RPMI8226 (cell line): ENCODE data around the gene LNX1.

Source experiments
- DNase-seq: peaks from one replicate; pipeline ENCODE4 v3.0.0-alpha.2; 2015

Gene LNX1

DNA sequence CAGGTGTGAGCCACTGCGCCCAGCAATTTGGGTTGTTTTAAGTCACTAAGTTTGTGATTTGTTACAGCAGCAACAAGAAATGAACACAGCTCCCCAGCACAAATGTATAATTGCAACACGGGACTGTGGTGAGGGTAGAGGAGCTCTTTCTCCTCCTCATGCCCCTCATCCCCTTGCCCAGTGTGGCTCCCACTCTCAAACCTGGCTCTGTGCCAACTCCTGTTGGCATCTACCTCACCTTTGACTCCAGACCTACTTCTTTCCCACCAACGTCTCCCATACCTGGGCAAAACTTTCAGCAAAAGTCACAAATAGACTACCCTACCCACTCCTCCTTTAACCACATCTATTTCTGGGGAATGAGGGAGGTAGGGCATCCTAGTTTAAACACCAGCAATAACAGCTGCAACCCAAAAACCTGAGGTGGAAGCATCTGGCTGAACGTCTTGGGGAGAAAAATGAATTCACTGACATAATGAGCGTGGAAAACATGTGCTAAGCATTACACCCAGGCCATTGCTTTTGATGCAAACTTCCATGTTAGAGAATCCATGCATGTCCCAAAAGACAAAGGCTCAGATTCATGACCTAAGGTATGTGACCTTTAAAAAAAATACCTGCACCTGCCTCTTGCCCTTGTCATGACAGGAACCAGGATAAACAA lies 19.2 kb downstream of the LNX1 start:
- no peak for DNase-seq

DNA sequence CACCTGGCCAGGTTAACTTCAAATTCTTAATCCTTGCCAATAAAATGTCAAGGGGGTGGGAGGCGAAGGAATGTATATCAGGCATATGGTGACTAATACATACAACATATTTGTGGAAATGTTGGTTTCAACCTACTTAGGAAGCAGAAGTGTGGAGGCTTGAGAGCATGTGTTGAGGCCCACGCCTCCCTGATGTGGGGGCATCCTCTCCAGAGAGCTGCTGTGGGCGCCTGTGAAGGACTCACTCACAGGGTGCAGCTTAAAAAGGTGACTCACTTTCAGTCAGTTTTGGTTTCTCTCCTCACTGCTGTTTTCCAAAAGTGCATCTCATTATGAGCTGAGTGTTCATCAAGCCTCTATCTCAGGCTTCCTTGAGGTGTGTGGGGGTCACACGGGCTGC lies 27.5 kb downstream of the LNX1 start:
- DNase-seq, result no peak

DNA sequence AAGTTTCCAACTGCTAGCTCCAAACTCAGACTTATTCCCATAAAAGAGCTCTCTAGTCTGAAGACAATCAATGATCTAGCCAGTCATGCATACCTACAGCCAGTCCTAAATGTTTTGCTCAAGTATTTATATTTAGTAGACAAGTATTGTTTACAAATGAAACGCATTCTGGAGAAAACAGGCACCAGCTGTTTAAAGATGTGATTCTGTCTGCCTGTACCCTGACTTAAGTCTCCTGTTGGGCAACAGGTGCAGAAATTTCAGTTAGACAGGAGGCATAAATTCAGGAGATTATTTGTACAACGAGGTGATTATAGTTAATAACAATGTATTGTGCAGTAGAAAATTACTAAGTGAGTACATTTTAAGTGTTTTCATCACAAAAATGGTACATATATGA lies 28.9 kb downstream of the LNX1 start:
- DNase-seq, result no peak

DNA sequence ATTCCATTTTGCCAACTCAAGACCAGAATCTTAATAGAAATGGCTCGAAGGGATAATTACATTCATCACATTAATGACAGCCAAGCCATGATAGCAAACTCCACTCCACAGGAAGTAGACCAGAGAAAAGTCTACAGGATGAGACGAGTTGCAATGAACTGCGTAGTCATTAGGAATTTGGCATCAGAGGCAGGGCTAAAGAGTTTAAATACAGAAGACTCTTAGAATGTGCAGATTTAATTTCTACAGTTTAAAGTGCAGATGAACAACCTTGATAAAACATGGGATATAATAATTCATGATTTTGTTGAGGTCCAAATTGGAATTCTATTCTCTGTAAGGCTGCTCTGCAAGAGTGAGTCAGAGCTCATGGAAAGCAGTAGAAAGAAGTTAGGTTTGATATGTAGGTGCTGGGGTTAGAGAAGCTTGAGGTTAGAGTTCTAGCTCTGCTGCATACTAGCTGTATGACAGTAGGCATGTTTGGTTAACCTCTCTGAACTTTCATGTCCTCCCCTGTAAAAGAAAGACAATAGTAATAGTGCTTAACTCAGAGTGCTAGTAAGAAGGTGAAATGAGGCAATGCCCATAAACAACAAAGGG lies 32.2 kb downstream of the LNX1 start:
- DNase-seq, result no peak

DNA sequence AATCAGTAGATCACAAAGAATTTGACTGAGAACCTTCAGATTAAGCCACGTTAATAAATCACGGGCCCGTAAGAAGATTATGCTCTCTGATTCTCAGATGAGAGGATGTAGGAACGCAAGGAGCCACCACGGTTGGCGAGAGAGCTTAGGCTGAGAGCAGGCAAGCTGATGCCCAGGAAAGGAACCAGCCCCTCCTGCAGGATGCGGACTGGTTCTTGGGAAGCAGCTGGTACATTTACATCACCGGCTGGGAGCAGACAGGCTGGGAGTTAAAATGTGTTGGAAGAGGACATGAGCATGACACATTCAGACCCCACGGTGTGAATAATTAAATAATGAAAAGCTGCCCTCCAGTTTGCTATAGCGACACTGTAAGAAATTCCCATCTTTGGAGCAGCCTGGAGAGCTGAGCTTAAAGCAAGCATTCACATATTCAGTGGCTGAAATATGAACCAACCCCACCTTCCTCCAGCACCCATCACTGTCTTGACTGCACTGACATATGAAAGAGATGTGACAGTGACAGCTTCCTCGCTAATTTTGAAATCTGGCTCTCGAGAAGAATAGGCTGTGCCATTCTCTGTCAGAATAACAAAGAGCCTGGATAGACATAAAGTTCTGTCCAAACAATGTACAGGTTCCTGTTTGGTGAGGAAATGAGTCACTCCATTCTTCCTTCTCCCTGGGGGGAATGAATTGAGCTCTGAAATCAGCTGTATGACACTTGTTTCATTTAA lies 33.1 kb downstream of the LNX1 start:
- no peak for DNase-seq

DNA sequence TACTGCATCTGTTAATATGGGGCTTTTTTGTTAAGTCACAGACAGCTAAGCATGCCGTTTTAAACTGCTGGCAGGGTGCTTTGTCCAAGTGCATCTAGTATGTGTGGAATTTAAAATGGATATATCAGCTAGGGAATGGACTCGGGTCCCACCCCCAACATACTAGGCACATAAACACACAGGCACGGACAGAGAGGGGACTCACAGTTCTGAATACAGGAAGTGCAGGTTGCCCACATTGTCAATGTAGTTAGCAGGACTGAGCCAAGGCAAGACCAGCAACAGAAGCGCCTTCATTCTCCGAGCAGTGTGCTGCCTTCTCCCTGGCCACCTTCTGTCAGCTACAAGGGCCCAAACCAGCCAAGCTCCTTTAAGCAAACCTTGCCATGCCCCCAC lies 33.6 kb downstream of the LNX1 start:
- no peak for DNase-seq

DNA sequence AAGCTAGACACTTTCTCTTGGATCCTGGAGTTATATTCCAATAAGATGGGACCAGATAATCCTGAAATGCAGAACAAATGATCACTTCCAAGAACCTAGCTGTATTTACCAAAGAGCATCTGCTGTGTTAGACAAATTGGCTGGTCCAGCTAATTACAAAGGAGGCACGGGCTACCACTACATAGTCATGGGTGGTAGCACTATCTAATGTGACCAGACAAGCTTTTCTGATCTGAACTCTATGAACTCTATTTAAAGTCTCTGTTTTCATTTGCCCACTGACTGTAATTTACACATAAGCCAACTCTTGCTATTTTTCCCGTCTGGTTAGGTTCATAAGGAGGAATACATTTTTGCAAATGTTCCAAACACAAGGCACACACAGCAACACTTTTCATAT lies 34.6 kb downstream of the LNX1 start:
- DNase-seq, result no peak

DNA sequence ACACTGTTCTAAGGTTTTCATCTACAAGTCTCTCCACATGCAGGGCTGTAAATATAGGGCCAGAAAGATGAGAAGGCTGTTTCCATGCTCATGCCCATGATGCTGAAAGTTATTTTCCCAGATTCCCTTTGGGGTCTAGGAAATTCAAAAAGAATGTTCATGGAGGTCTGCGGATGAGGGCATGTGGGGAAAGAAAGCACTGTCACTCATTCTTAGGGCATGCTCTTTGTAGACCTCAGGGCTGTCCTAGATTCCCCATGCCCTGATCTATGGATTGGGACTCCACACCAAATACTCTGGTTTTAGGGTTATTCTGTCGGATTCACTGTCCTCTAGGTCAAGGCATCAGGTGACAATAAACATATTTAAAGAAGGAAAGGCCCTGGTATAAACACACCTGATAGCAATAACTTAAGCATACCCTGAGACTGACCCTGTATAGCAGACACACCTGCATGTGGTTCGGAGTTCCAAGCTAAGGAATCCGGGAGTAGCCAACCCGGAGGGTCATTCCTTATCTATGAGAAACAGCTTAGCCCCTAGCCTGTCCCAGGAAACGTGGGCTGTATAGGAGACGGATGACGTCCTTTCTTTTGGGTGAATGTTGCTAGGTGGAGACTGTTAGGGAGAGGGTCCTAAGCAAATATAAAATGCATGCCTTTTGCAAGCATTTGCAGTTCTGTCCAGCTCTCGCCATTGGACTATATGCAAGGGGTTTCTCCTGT lies 37.6 kb downstream of the LNX1 start:
- no peak for DNase-seq

DNA sequence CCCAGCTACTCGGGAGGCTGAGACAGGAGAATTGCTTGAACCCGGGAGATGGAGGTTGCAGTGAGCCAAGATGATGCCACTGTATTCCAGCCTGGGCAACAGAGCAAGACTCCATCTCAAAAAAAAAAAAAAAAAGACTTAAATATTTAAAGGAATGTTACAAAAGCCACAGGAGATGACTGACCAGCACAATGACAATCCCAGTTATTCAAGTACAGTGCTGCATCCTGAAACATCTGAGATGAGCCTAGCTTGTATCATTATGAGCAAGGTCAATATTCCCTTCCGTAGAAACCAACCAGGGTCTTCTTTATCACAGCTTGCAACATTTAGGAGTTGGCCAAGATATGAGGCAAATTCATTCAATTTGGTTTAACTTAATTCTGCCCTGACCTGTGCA lies 38.6 kb downstream of the LNX1 start:
- DNase-seq, result no peak

DNA sequence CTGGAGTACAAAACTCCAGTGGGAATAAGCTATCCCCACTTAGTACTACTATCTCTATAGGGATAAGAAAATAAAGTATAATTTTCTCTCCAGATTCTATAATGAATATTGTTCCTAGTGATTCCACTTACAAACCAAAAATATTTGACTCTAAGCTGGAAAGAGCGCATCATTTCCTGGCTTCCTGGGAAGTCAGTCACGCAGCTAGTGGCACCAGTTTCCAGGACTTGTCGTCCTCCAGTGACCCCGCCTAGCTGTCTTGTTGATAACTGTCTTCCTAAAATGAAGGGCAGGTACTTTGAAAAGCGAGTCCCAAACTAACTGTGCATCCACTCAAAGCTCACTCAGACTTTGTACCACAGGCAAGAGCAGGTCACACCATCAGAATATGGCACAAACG lies 39.3 kb downstream of the LNX1 start:
- no peak for DNase-seq

DNA sequence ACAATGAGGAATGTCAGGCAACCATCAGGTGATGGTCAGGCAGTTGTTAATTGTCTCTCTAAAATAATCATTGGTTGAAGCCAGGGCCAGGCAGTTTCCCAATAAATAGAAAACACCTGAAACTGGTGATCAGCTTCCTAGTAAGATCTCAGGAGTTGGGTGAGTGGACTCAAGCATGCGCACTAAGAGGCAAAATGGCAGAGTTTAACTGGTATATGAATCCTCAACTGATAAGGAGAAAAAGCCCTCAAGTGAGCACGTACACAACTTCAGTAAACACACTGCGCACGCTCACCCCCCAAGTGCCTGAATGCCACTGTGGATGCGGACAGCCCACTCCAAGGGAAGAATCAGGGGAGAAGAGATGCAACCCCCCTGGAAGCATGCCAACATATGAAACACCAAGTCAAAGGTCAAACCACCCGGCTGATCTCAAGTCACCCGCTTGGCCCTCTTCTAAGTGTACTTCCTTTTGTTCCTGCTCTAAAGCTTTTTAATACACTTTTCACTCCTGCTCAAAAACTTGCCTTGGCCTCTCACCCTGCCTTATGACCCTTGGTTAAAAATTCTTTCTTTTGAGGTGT lies 39.9 kb downstream of the LNX1 start:
- no peak for DNase-seq

DNA sequence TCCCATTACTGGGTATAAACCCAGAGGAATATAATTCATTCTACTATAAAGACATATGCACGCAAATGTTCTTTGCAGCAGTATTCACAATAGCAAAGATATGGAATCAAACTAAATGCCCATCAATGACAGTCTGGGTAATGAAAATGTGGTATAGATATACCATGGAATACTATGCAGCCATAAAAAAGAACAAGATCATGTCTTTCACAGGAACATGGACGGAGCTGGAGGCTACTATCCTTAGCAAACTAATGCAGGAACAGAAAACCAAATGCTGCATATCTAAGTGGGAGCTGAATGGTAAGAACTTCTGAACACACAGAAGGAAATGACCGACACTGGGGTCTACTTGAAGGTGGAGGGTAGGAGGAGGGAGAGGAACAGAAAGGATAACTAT lies 42.6 kb downstream of the LNX1 start:
- no peak for DNase-seq

DNA sequence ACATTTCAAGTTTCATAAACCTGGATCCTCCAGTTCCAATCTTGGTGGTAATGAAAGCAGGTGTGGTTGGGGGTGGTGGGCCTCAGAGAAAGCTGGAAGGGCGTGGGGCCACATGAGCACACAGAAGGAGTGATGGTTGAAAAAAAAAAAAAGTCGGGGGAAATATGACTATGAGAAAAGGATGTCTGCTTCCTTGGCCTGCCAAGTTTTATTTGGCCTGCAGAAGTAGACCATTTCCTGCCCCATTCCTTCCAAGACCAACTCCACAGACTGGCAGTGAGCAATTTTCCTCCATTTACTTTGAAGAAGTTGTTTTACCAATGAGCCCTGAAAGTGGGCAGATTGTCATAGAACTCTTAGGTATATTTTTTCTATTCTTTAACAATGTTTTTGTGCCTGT lies 43.3 kb downstream of the LNX1 start:
- DNase-seq, result no peak

DNA sequence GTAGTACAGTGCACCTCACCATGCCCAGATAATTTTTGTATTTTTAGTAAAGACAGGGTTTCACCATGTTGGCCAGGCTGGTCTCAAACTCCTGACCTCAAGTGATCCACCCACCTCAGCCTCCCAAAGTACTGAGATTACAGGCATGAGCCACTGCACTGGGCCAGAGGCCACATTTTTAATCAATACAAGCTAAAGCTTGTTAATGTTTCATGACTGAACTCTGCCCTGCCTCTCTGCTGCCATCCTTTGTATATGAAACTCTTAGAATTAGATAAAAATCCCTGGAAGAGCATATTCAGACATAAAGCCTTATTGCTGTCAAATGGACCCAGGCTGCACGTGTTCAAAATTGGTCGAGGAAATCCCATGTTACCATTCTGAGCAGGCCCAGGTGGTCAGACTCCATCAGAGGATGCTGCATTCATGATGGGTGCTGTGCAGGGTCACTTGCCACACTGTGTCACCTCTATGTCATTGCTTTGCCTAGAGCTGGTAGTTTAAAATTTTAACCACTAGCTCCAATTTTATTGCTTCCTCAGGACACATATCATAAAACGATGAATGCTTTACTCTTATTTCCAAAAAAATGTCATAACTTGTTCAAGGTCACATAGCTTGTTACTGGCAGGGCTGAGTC lies 45.2 kb downstream of the LNX1 start:
- DNase-seq, result no peak

DNA sequence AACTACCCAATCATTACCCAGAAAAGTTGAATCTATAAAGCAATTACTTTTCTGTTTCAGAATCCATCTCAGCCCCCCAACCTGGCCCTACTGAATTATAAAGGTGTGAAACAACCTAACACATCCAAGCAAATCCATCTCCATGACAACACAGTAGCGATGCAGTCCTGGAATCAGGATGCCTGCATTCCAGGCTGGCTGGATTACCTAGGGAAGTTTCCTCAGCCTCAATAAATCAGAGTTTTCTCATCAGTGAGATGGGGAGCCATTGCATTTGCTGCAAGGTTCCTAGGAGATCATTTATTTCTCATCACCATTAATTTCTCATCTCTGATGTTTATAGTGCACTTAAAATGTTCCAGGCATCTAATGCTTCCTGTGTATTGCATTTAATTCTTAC lies 46.0 kb downstream of the LNX1 start:
- no peak for DNase-seq

DNA sequence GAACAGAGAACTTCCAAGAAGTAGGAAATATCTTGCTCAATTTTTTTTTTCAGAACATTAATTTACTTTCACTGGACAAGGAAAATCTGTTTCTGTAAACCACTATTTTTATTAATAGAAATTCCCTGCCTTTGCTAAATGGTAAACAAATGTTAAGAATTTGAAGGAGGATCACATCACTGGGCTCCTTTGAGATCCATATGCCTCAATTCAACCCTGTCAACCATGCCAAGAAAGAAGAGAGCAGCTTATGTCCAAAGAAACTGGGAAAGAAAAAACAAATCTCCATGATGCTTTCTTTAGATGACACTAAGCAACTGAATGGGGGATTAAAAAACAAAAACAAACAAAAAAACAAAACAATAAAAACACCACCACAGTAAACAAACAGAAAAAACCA lies 47.7 kb downstream of the LNX1 start:
- DNase-seq, result no peak

DNA sequence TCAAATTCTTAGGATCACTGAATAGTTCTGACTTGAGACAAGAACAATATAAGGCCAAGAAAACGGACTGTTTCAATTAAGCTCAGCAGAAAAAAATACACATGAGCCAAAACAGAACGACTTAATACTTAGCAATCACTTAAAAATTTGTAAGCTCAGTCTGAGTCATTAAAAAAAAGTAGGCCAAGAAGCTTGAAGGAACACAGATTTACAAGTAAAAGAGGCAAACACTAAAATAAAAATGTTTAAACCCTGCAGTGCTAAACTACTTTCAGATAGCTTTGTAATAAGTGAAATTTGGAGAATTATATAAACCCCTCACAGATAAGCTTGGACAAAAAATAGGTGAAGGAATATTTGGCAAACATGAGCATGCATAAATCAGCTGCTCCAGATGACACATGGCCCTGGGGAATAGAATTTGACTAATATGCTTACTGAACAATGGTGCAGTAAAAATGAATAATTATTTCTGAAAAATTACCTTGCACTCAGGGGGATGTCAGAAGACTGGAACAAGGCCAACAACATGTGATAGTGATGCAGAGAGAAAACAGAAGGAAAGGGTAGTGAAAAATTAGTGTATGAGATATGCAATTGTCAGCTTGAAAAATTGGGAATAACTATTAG lies 49.6 kb downstream of the LNX1 start:
- no peak for DNase-seq

DNA sequence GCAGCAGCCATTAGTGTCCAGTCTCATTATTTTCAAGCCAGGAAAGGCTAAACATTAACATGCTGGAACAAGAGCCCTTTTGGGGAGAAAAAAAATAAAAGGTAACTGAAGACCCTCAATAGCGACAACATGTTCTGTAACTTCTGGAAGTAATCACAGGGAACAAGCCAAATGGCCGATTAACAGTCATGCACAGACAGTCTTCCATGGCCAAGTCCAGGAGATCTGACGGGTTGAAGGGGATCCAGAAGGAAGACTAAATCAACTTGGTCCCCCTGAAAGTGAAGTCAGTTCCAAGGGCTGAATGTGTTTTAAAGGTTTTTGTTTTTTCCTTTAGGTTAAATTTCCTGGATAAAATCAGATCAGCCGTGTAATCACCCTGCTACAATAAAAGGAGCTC lies 52.5 kb downstream of the LNX1 start:
- DNase-seq, result no peak

DNA sequence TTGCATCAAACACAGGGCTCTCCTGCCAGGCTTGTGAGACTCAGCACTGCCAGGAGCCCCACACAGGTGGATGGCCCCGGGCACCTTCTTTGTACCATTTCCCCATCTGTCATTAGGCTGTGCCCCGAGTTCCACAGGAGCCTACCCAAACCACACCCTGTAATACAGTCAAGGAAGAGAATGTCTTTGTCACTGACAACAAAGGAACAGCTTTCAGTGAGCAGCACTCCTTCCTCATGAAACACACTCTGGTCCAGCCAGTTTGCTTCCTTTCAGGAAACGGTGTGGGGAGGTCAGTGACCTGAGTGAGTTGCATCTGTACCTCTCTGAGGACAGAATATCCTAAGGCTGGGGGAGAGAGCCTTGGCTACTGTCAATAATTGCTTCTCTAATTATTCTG lies 53.7 kb downstream of the LNX1 start:
- DNase-seq, result no peak

DNA sequence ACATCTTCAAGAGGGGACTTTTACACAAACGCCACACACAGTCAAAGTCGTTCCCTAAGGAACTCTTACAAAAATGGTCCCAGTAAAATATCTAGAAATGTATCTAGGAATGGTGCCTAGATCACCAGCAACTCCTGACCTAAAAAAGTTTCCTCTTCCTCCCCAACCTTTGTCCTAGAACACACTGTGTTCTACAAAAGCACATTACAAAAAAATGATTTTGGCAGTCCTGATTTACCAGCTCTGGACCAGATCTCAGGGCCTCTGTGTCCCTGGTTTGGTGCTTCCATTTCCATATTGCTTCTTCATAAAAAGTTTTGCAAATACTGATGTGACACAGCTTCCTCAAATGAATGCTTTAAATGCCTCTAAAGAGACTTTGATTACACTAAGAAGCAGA lies 55.0 kb downstream of the LNX1 start:
- no peak for DNase-seq

DNA sequence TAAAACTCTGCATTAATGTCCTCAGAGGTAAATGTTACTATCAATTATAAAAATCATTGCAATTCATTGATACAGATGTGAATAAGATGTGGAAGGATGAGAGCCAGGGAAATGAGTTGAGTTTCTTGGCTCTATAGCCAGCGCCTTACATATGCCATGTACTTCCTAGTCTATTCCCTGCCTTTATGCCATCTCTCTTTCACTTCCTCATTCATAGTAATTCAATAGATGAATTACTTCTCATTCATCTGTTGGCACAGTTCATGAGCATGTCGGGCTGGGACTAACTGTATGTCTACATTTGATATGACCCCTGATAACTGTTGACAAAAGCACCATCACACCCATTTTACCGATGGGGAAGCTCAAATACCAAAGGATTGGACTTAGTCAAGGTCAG lies 55.7 kb downstream of the LNX1 start:
- no peak for DNase-seq

DNA sequence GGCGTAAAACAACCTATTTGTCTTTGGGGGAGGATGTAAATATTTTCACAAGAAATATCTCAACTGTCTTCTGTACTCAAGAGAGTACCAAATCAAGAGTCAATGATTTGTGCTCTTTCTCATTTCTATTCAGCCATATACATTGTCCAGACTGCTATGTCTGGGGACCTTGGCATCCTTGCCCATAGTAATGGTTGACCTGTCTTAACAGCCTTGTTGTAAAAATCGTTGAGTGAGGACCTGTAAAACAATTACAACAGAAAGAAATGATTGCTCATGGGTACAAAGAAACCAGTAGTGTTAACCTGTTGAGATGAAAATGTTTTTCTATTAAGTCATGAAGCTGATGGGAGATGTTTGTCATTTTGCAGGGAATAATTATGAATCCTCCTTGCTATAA lies 56.6 kb downstream of the LNX1 start:
- no peak for DNase-seq

DNA sequence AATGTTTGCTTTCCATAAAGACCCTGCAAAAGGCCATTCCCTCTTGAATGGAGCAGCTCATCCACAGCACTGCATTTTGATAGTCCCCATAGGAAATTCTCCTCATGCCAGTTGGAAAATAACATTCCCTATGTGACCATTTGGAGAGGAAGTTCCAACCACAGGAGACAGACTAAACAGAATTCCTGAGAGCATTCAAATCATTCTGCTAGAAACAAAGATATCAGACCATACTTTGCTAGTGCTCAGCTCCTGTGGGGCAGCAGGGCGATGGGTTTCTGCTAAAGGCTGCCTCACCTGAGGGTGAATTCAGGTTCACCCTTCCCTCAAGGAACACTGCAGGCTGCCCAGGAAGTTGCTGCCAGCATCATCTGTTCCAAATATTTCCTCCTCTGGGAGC lies 58.8 kb downstream of the LNX1 start:
- DNase-seq, result no peak
